Vagina (tissue), 2 donors: ENCODE data around the gene GTSE1. TPM values are rescaled to one million over a fixed set of nuclear protein-coding genes. Genes with fewer than 3 reads are reported as not detected.

Source experiments
- DNase-seq, 2 donors: peaks; one replicate each; pipeline ENCODE4 v3.0.0-alpha.2; 2017; ENCODE audit errors: extremely low spot score in 2 of 2
- H3K27ac ChIP-seq: fragments of 200-600 bp; sonication (generic); one replicate; pipeline ENCODE4 v1.5.1; 2019
- H3K27me3 ChIP-seq: fragments of 200-600 bp; sonication (generic); one replicate; pipeline ENCODE4 v1.5.1; 2019
- H3K36me3 ChIP-seq, 2 donors: fragments of 200-600 bp; sonication (generic); one replicate each; pipeline ENCODE4 v1.5.1; 2017 to 2019
- H3K4me1 ChIP-seq: fragments of 200-600 bp; sonication (generic); one replicate; pipeline ENCODE4 v1.5.1; 2019
- H3K4me3 ChIP-seq, 2 donors: fragments of 200-600 bp; sonication (generic); 1 replicate in 1 of 2; 2 replicates in 1 of 2; pipeline ENCODE4 v1.5.1; 2016 to 2019
- H3K9me3 ChIP-seq: fragments of 200-600 bp; sonication (generic); one replicate; pipeline ENCODE4 v1.5.1; 2019
- POLR2A ChIP-seq, 2 donors: fragments of 450-650 bp; IDR thresholded peaks; one replicate each; pipeline ENCODE4 v1.6.1; 2017; ENCODE audit warnings: antibody characterized with exemption in 2 of 2, mild to moderate bottlenecking in 2 of 2, moderate library complexity in 2 of 2
- POLR2AphosphoS5 ChIP-seq, 2 donors: sonication (generic); formaldehyde crosslinking; IDR thresholded peaks; one replicate each; pipeline ENCODE4 v1.9.0; 2017; ENCODE audit warnings: antibody characterized with exemption in 2 of 2, mild to moderate bottlenecking in 2 of 2, low read depth in 1 of 2; ENCODE audit not compliant: insufficient read depth in 1 of 2
- intact Hi-C: fragments of 100-400 bp; cut with DNase I; formaldehyde crosslinking; loops from one replicate; pipeline ENCODE4 v1.15.1; 2023
- total RNA-seq: library from RNA; depleted of rRNA; stranded (reverse); fragments of >200 nt; gene quantifications from one replicate; pipeline ENCODE4 v1.2.3, GENCODE V29; 2016
- TF ChIP-seq, protein P1 (sequence below), 3 experiments: fragments of 450-650 bp in 2 of 3; fragments of 200-600 bp in 1 of 3; sonication (generic) in 1 of 3; IDR thresholded peaks; one replicate each; pipeline ENCODE4 v1.5.1; 2017 to 2019; ENCODE audit warnings: antibody characterized with exemption in 3 of 3, mild to moderate bottlenecking in 2 of 3, moderate library complexity in 2 of 3

The GTSE1 gene
- total RNA-seq, 1 donor from 2014 or later: 2.2 TPM

DNA sequence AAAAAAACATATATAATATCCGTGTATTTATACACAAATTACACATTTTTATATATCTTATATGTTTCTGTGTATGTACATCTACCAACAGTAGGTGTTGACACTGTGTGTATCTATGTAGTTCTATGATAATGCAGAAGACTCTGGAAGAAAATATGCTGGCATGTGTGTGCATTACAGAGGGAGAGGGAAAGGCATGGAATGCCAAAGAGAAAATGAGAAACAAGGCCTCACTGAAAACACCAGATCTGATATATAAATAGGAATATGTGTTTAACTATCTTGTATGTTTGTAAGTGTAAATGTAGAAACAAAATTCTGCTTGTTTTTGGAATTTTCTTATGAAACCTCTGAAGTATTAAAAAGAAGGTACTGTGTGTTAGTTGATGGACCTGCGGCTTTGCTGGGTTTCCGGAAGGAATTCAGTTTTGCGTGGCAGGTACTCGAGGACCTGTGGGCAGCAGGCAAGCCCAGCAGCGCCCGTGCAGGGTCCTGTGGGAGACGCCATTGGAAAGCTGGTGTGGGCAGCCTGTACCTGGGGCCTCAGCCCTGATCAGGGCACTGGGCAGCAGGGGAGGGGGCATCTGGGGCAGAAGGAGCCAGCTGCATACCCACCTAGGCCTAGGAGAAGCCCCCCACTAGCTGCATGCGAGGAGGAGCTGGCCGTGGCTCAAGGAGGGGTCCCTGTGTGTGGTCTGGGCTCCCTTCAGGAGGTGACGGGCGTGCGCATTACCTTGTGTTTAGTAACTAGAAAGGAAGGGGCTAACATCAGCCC is 31.2 kb downstream of the GTSE1 start:
- intact Hi-C loops: no loop called here
- H3K36me3 ChIP-seq: no peaks in the 10 kb centered on the region
- no peak overlapping the region for H3K4me3 ChIP-seq
- H3K4me1 ChIP-seq: no peaks in the 10 kb centered on the region
- DNase-seq: no peak
- H3K9me3 ChIP-seq: no peaks in the 10 kb centered on the region
- no peak overlapping the region for H3K27ac ChIP-seq
- TF ChIP-seq POLR2AphosphoS5 (IDR thresholded peaks at IDR 0.05; ENCODE audit: insufficient read depth in 1 of 2, low read depth in 1 of 2) (no peak), POLR2A (IDR thresholded peaks at IDR 0.05) (no peak)
- TF ChIP-seq, protein P1, sequence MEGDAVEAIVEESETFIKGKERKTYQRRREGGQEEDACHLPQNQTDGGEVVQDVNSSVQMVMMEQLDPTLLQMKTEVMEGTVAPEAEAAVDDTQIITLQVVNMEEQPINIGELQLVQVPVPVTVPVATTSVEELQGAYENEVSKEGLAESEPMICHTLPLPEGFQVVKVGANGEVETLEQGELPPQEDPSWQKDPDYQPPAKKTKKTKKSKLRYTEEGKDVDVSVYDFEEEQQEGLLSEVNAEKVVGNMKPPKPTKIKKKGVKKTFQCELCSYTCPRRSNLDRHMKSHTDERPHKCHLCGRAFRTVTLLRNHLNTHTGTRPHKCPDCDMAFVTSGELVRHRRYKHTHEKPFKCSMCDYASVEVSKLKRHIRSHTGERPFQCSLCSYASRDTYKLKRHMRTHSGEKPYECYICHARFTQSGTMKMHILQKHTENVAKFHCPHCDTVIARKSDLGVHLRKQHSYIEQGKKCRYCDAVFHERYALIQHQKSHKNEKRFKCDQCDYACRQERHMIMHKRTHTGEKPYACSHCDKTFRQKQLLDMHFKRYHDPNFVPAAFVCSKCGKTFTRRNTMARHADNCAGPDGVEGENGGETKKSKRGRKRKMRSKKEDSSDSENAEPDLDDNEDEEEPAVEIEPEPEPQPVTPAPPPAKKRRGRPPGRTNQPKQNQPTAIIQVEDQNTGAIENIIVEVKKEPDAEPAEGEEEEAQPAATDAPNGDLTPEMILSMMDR (IDR thresholded peaks at IDR 0.05): no peak
- H3K27me3 ChIP-seq: no peaks in the 10 kb centered on the region

DNA sequence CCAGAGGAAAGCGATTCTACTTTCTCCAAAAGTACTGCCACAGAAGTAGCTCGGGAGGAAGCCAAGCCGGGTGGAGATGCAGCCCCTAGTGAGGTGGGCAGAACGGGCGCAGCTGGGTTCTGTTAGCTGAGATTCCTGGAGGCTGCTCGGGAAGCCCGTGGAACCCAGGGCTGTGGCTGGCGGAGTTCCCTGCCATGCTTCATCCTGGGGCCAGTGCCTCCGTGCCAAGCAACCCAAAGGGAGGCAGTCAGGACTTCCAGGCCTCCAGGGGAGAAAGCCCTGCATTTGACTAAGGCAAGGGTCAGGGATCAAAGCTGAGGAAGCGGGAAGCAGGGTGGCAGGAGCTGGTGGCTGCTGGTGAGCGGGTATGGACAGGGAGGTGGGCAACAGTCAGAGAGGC is 32.1 kb downstream of the GTSE1 start:
- H3K27me3 ChIP-seq: no peaks in the 10 kb centered on the region
- no peaks in the 10 kb centered on the region for H3K36me3 ChIP-seq
- DNase-seq: no peak

DNA sequence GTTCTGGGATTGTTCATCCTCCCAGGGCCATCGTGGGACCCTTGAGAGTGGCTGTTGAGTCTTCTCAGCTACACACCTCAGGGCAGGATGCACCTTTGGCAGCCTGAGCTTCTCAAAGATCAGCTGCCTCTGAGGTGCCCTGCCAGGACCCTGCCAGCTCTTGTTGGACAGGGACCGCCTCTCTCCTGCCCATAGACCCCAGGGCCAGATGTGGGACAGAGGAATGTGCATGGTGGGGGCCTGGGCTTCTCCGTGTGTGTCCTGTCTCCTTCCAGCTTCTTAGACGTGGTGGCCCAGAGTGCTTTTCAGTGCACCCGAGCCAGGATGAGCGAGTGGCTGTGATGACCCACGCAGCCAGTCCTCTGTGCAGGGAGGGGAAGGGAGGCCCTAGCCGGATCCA is 32.9 kb downstream of the GTSE1 start:
- DNase-seq: no peak
- Histone ChIP-seq H3K36me3 (no peaks in the 10 kb centered on the region), H3K27me3 (no peaks in the 10 kb centered on the region), H3K9me3 (no peaks in the 10 kb centered on the region), H3K27ac (no peak overlapping the region), H3K4me3 (no peak overlapping the region), H3K4me1 (peaks cover 4% of the 10 kb centered on the region)
- TF ChIP-seq, protein P1 (IDR thresholded peaks at IDR 0.05): no peak
- TF ChIP-seq POLR2A (IDR thresholded peaks at IDR 0.05) (no peak), POLR2AphosphoS5 (IDR thresholded peaks at IDR 0.05; ENCODE audit: insufficient read depth in 1 of 2, low read depth in 1 of 2) (no peak)
- intact Hi-C loops: no loop called here

More for the DNA sequence above, 32.1 kb downstream of the GTSE1 start:
- Histone ChIP-seq H3K4me1 (no peaks in the 10 kb centered on the region), H3K4me3 (no peak overlapping the region), H3K9me3 (no peaks in the 10 kb centered on the region), H3K27ac (no peak overlapping the region)
- TF ChIP-seq POLR2AphosphoS5 (IDR thresholded peaks at IDR 0.05; ENCODE audit: insufficient read depth in 1 of 2, low read depth in 1 of 2) (no peak), POLR2A (IDR thresholded peaks at IDR 0.05) (no peak)
- TF ChIP-seq, protein P1 (IDR thresholded peaks at IDR 0.05): no peak
- intact Hi-C loops: no loop called here

DNA sequence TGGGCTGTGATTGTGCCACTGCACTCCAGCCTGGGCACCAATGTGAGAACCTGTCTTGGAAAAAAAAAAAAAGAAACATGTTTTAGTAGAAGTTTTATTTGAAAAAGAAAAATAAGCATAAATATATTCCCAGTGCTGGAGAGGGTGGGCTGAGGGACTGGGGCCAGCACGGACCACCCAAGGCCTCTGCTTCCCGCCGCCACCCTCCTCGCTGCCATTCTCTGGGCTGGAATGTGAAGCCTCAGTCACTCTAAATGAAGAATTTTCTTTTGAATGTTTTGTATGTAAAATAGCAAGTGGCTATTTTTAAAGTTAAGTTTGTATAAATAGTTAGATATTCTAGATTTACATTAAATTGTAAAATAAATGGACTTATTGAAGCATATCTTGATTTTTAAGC is 33.8 kb downstream of the GTSE1 start:
- intact Hi-C loops: no loop called here
- H3K27me3 ChIP-seq: no peaks in the 10 kb centered on the region
- peaks cover 10% of the 10 kb centered on the region for H3K4me1 ChIP-seq
- H3K9me3 ChIP-seq: no peaks in the 10 kb centered on the region
- H3K36me3 ChIP-seq: no peaks in the 10 kb centered on the region
- no peak overlapping the region for H3K27ac ChIP-seq
- H3K4me3 ChIP-seq: no peak overlapping the region
- no peak for DNase-seq
- no peak for TF ChIP-seq POLR2A (IDR thresholded peaks at IDR 0.05)
- no peak for TF ChIP-seq POLR2AphosphoS5 (IDR thresholded peaks at IDR 0.05; ENCODE audit: insufficient read depth in 1 of 2, low read depth in 1 of 2)
- TF ChIP-seq, protein P1 (IDR thresholded peaks at IDR 0.05): no peak

GRCh38 chr22:46331496-46331895 is 34.8 kb downstream of the GTSE1 start:
- no peak overlapping the region for H3K4me3 ChIP-seq
- TF ChIP-seq, protein P1 (IDR thresholded peaks at IDR 0.05): no peak
- TF ChIP-seq POLR2AphosphoS5 (IDR thresholded peaks at IDR 0.05; ENCODE audit: insufficient read depth in 1 of 2, low read depth in 1 of 2): no peak
- no peak for TF ChIP-seq POLR2A (IDR thresholded peaks at IDR 0.05)
- peaks cover 11% of the 10 kb centered on the region for H3K4me1 ChIP-seq
- H3K9me3 ChIP-seq: no peaks in the 10 kb centered on the region
- H3K27ac ChIP-seq: no peak overlapping the region
- no peaks in the 10 kb centered on the region for H3K36me3 ChIP-seq
- H3K27me3 ChIP-seq: no peaks in the 10 kb centered on the region
- intact Hi-C loops: no loop called here
- no peak for DNase-seq
